Stomach (tissue), 4 donors: Measurements from ENCODE around the gene PWP2.
"Not testable (repeated sequence)": the region's sequence is repeated elsewhere in the genome, so short reads cannot be mapped to it uniquely, and the experiment has no call there.

Source experiments
- EP300 ChIP-seq: sonication (generic); formaldehyde crosslinking; IDR thresholded peaks from one replicate; pipeline ENCODE4 v1.6.1; 2017; ENCODE audit warnings: antibody characterized with exemption
- POLR2A ChIP-seq, 4 donors: fragments of 450-650 bp; IDR thresholded peaks; one replicate each; pipeline ENCODE4 v1.6.1; 2016; ENCODE audit warnings: antibody characterized with exemption in 4 of 4, control low read depth in 2 of 4, mild to moderate bottlenecking in 1 of 4, moderate library complexity in 1 of 4
- POLR2AphosphoS5 ChIP-seq, 3 donors: sonication (generic); formaldehyde crosslinking; IDR thresholded peaks; one replicate each; pipeline ENCODE4 v1.6.1; 2016; ENCODE audit warnings: antibody characterized with exemption in 3 of 3
- TF ChIP-seq, protein P1 (sequence below), 7 experiments: fragments of 450-650 bp in 4 of 7; fragments of 200-600 bp in 3 of 7; sonication (generic) in 3 of 7; IDR thresholded peaks; one replicate each; pipeline ENCODE4 v1.5.1; 2016 to 2019; ENCODE audit warnings: antibody characterized with exemption in 7 of 7, control low read depth in 2 of 7, mild to moderate bottlenecking in 1 of 7

DNA sequence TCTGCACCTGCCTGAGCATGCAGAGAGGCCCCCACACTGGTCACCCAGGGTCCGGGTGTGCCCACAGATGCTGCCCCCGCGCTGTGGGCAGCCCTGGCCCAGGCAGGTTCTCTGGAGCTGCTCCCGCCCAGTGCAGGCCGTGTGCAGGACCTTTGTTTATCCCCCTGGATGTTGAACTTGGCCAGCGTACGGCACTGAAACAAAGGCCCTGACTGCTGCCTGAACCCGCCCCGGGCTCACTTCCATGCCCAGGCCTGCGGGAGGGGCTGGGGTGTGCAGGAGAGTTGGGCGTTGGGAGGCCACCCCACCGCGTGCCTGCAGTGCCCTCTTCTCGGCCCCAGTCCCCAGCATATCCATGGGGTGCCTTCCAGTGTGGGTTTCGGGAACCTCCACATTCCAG lies 58.7 kb downstream of the PWP2 start:
- TF ChIP-seq POLR2A (IDR thresholded peaks at IDR 0.05); POLR2AphosphoS5 (IDR thresholded peaks at IDR 0.05); EP300: not testable (repeated sequence)
- TF ChIP-seq, protein P1, sequence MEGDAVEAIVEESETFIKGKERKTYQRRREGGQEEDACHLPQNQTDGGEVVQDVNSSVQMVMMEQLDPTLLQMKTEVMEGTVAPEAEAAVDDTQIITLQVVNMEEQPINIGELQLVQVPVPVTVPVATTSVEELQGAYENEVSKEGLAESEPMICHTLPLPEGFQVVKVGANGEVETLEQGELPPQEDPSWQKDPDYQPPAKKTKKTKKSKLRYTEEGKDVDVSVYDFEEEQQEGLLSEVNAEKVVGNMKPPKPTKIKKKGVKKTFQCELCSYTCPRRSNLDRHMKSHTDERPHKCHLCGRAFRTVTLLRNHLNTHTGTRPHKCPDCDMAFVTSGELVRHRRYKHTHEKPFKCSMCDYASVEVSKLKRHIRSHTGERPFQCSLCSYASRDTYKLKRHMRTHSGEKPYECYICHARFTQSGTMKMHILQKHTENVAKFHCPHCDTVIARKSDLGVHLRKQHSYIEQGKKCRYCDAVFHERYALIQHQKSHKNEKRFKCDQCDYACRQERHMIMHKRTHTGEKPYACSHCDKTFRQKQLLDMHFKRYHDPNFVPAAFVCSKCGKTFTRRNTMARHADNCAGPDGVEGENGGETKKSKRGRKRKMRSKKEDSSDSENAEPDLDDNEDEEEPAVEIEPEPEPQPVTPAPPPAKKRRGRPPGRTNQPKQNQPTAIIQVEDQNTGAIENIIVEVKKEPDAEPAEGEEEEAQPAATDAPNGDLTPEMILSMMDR (IDR thresholded peaks at IDR 0.05): not testable (repeated sequence)
